SK-N-DZ (cell line): ENCODE results near the gene UBE4B.

Source experiments
- DNase-seq: peaks from one replicate; pipeline ENCODE4 v3.0.0-alpha.2; 2015; ENCODE audit warnings: low spot score

The UBE4B gene

DNA sequence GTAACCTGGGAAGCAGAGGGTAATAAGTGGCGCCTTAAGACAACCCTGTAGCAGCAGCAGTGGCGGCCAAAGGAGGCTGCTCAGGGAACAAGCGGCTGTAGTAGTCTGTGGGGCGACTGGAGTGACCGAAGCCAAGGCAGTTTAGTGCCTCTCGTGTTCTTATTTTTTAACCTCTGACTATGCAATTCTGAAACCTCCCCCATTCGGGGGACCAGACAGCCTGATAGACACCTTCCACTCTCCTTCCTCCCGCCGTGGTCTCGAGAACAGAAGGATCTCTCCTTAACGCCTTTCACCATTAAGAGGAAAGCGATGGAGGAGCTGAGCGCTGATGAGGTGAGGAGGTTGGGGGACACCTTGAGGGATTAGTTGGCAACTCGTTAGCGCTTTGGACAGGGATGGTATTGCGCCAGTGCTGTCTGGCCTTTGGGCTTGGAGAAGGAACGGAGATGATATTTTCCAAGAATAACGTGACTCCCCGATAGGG is 644 bp downstream of the UBE4B start:
- DNase-seq = no peak

DNA sequence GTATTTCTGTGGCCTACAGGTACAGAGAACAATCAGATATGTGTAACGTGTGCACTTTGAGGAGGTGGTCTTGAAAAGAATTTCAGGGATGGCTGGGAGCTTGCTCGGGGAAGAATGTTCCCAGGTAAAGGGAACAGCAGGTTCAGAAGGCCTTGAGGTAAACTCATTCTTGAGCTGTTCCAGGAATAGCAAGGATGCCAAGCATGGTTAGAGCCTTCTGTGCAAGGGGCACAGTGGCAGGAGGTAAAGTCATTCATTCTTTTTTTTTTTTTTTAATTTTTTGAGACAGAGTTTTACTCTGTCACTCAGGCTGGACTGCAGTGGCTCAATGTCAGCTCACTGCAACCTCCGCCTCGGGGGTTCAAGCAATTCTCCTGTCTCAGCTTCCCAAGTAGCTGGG is 10.0 kb downstream of the UBE4B start:
- no peak for DNase-seq

GRCh38 chr1:10045480-10046355 is 13.0 kb downstream of the UBE4B start:
- DNase-seq = no peak

- no peak for DNase-seq
Observed at GRCh38 chr1:10046356-10047085, 13.8 kb downstream of the UBE4B start.

- no peak for DNase-seq
Observed at GRCh38 chr1:10048601-10049000, 15.8 kb downstream of the UBE4B start.

DNA sequence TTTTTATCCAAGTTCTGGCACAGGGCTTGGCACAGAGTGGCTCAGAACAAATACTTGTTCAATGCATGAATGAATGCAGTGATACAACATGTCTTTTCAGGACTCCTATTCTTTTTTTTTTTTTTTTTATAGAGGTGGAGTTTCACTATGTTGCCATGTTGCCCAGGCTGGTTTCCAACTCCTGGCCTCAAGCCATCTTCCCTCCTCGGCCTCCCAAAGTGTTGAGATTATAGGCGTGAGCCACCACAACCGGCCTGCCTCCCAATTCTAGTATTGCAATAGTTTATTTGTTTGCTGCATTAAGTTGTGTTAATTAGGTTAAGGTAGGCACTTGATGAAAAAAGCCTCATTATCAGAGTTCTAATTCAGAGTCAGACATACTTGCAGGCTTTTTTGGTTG is 17.9 kb downstream of the UBE4B start:
- no peak for DNase-seq

DNA sequence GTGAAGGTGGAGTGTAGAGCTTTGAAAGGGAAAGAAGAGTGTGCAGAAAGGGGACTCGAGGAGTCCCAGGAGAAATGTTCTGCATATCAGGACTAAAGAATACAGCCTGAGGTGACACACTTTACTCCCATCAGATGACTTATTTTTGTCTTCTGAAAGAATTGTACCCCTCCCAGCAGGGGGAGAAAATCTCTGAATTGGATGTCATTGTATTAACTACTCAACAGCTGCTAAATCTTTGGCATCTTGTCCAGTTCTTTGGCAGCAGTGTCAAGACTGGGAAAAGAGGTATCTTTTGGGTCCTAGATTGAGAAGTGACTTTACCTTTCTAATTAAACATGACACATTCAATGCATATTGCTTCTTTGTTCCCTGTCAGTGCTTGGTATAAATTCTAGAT is 18.9 kb downstream of the UBE4B start:
- no peak for DNase-seq

DNA sequence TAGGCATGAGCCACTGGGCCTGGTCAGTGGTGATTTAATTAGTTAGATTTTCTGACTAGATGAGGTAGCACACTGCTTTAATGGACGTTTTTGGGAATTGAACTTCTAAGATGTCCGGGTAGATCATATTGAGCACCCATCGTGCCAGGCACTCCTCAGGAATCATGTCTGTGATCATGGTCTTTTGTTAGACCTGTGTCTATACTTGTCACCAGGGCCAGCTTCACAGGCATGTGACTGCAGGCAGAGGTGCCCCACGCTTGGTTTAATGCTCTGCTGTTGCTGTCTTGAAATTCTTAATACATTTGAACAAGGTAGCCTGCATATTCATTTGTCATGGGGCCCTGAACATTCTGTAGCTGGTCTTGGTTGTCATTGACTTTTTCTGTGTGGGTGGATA is 19.6 kb downstream of the UBE4B start:
- no peak for DNase-seq

- DNase-seq = no peak
Observed at GRCh38 chr1:10054465-10054864, 21.7 kb downstream of the UBE4B start.

DNA sequence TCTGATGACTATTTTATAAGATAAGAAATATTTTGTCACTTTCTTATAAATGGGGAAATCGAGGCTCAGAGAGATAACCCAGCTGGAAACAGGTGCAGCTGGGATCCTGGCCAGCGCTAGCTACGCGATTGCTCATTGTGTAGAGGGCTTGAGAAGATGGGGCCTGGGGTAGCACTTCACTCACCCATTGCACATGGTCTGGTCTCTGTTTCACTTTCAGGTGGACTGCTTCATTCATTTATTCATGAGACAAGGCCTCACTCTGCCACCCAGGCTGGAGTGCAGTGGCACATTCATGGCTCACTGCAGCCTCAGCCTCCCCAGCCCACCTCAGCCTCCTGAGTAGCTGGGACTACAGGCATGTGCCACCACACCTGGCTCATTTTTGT is 23.8 kb downstream of the UBE4B start:
- no peak for DNase-seq

DNA sequence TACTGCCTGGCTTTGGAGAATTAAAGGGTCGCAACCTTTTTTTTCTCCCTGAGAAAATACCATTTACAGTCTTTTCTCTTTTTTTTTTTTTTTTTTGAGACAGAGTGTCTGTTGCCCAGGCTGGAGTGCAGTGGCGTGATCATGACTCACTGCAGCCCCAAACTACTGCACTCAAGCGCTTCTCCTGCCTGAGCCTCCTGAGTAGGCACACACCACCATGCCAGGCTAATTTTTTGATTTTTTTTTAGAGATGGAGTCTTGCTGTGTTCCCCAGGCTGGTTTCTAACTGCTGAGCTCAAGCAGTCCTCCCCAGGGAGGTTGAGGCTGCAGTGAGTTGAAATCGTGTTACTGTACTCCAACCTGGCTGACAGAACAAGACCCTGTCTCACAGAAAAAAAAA is 24.6 kb downstream of the UBE4B start:
- DNase-seq = no peak

GRCh38 chr1:10057796-10058195 is 25.0 kb downstream of the UBE4B start:
- DNase-seq = no peak

- no peak for DNase-seq
Observed at GRCh38 chr1:10059342-10059718, 26.6 kb downstream of the UBE4B start.

GRCh38 chr1:10060311-10061100 is 27.7 kb downstream of the UBE4B start:
- no peak for DNase-seq

- no peak for DNase-seq
Observed at GRCh38 chr1:10061276-10061675, 28.5 kb downstream of the UBE4B start.

- no peak for DNase-seq
Observed at GRCh38 chr1:10063878-10064277, 31.1 kb downstream of the UBE4B start.

GRCh38 chr1:10064416-10065343 is 31.9 kb downstream of the UBE4B start:
- DNase-seq = no peak

DNA sequence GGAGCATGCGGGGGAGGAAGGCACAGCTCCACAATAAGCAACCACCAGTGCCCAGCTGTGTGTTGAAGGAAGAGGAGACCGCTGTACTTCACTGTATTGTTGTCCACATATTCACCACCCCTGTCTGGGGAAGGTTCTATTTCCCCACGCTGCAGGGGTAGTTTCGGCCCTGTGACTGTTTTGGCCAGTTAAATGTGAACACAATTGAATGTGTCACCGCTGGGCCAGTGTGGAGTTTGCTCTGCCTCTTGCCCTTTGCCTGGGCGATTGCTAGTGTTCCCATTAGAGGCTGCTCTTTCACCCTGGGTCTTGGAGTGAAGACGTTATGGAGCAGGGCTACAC is 32.6 kb downstream of the UBE4B start:
- no peak for DNase-seq

GRCh38 chr1:10065760-10066159 is 33.0 kb downstream of the UBE4B start:
- no peak for DNase-seq

GRCh38 chr1:10068605-10069294 is 36.0 kb downstream of the UBE4B start:
- DNase-seq = no peak

- no peak for DNase-seq
Observed at GRCh38 chr1:10070206-10070605, 37.4 kb downstream of the UBE4B start.
